OCI-LY1 (cell line): ENCODE measurements around the gene GSG1.

Source experiments
- H2AFZ ChIP-seq: fragments of 200-600 bp; sonication (generic), shearing (Covaris generic); 2 replicates; pipeline ENCODE4 v1.6.0; 2014; ENCODE audit warnings: antibody characterized with exemption, mild to moderate bottlenecking, low read length
- H3F3A ChIP-seq: fragments of 200-600 bp; sonication (generic), shearing (Covaris generic); 2 replicates; pipeline ENCODE4 v1.6.0; 2014; ENCODE audit warnings: mild to moderate bottlenecking, antibody characterized with exemption, low read length, moderate library complexity; ENCODE audit not compliant: insufficient read depth
- H3K27ac ChIP-seq: fragments of 200-600 bp; sonication (generic); 2 replicates; pipeline ENCODE4 v1.5.1; 2014; ENCODE audit warnings: low read length, mixed run types, mild to moderate bottlenecking, low read depth; ENCODE audit not compliant: poor library complexity, severe bottlenecking
- H3K27me3 ChIP-seq: fragments of 200-600 bp; sonication (generic); 2 replicates; pipeline ENCODE4 v1.6.0; 2014; ENCODE audit warnings: antibody characterized with exemption, mild to moderate bottlenecking, low read length, moderate library complexity; ENCODE audit not compliant: insufficient read depth
- H3K36me3 ChIP-seq: fragments of 200-600 bp; sonication (generic); 2 replicates; pipeline ENCODE4 v1.6.1; 2014; ENCODE audit warnings: mild to moderate bottlenecking, antibody characterized with exemption, low read length, moderate library complexity, mixed read lengths; ENCODE audit not compliant: insufficient read depth
- H3K4me1 ChIP-seq: fragments of 200-600 bp; sonication (generic); 2 replicates; pipeline ENCODE4 v1.5.1; 2014; ENCODE audit warnings: mild to moderate bottlenecking, low read length, moderate library complexity; ENCODE audit not compliant: insufficient read depth, severe bottlenecking
- H3K4me2 ChIP-seq: fragments of 200-600 bp; sonication (generic), shearing (Covaris generic); 2 replicates; pipeline ENCODE4 v1.6.1; 2014; ENCODE audit warnings: low read length
- H3K4me3 ChIP-seq: fragments of 200-600 bp; sonication (generic); 2 replicates; pipeline ENCODE4 v1.5.1; 2014; ENCODE audit warnings: low read length, low read depth, mild to moderate bottlenecking, mixed read lengths; ENCODE audit not compliant: poor library complexity, severe bottlenecking
- H3K79me2 ChIP-seq: fragments of 200-600 bp; shearing (Covaris generic); 2 replicates; pipeline ENCODE4 v1.6.1; 2016; ENCODE audit warnings: mixed run types, low read length, mixed read lengths; ENCODE audit not compliant: insufficient read depth
- H3K9ac ChIP-seq: fragments of 200-600 bp; sonication (generic), shearing (Covaris generic); 2 replicates; pipeline ENCODE4 v1.6.1; 2014; ENCODE audit warnings: mild to moderate bottlenecking, low read length, mixed read lengths
- H3K9me2 ChIP-seq: fragments of 200-600 bp; sonication (generic), shearing (Covaris generic); 2 replicates; pipeline ENCODE4 v1.6.1; 2014; ENCODE audit warnings: low read depth, mild to moderate bottlenecking, low read length, mixed read lengths
- H3K9me3 ChIP-seq: fragments of 200-600 bp; shearing (Covaris generic); 2 replicates; pipeline ENCODE4 v1.6.1; 2014; ENCODE audit warnings: low read length, mixed read lengths
- H4K20me1 ChIP-seq: fragments of 200-600 bp; sonication (generic), shearing (Covaris generic); 2 replicates; pipeline ENCODE4 v1.6.0; 2016; ENCODE audit warnings: mild to moderate bottlenecking, low read length; ENCODE audit not compliant: insufficient read depth
- CTCF ChIP-seq: fragments of 200-600 bp; sonication (generic), shearing (Covaris generic); IDR thresholded peaks from 2 replicates; pipeline ENCODE4 v1.5.1; 2017; ENCODE audit warnings: mild to moderate bottlenecking, antibody characterized with exemption, low read length, moderate library complexity, mixed read lengths
- EZH2 ChIP-seq: fragments of 200-600 bp; sonication (generic), shearing (Covaris generic); IDR thresholded peaks from 2 replicates; pipeline ENCODE4 v1.8.0; 2017; ENCODE audit warnings: borderline replicate concordance, mixed run types, mild to moderate bottlenecking, antibody characterized with exemption, low read length, moderate library complexity, mixed read lengths

Gene GSG1

GRCh38 chr12:13142747-13143146, 39.3 kb upstream of the GSG1 start:
- Histone ChIP-seq H3K27ac (no peak overlapping the region), H3K4me3 (no peak overlapping the region), H4K20me1 (no peaks in the 10 kb centered on the region), H2AFZ (no peak overlapping the region), H3K9ac (no peak overlapping the region), H3K4me1 (no peaks in the 10 kb centered on the region), H3K36me3 (no peaks in the 10 kb centered on the region), H3K27me3 (no peaks in the 10 kb centered on the region), H3K9me2 (no peaks in the 10 kb centered on the region), H3K79me2 (no peaks in the 10 kb centered on the region), H3K4me2 (no peak overlapping the region), H3K9me3 (no peaks in the 10 kb centered on the region), H3F3A (no peaks in the 10 kb centered on the region)
- TF ChIP-seq CTCF, result no peak
- no peak for TF ChIP-seq EZH2

DNA sequence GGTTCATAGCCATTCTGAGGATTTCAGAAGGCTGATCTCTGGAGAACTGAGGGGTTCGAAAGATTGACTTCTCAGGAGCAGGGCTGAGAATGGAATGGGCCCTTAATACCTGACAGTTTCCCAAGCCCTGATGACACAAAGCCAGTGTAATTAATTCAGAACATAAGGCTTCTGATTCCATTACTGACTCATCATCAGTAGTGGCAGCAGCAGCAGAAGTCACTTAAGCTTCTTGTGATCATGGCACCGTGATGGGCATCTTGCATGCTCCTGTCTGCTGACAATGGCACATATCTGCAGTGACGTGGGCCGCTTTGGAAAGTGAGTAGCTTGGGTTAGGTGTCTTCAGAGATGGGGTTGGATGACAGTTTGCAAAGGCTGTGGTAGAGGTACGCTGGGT, 38.2 kb upstream of the GSG1 start:
- H3K4me3 ChIP-seq, result no peak overlapping the region
- H3K27me3 ChIP-seq, result no peaks in the 10 kb centered on the region
- no peaks in the 10 kb centered on the region for H3K79me2 ChIP-seq
- no peak overlapping the region for H2AFZ ChIP-seq
- no peaks in the 10 kb centered on the region for H4K20me1 ChIP-seq
- no peaks in the 10 kb centered on the region for H3K9me3 ChIP-seq
- no peaks in the 10 kb centered on the region for H3K9me2 ChIP-seq
- H3K9ac ChIP-seq, result no peak overlapping the region
- H3F3A ChIP-seq, result no peaks in the 10 kb centered on the region
- no peak for TF ChIP-seq CTCF
- TF ChIP-seq EZH2, result no peak
- H3K4me2 ChIP-seq, result no peak overlapping the region
- H3K27ac ChIP-seq, result no peak overlapping the region
- no peaks in the 10 kb centered on the region for H3K4me1 ChIP-seq
- H3K36me3 ChIP-seq, result no peaks in the 10 kb centered on the region

DNA sequence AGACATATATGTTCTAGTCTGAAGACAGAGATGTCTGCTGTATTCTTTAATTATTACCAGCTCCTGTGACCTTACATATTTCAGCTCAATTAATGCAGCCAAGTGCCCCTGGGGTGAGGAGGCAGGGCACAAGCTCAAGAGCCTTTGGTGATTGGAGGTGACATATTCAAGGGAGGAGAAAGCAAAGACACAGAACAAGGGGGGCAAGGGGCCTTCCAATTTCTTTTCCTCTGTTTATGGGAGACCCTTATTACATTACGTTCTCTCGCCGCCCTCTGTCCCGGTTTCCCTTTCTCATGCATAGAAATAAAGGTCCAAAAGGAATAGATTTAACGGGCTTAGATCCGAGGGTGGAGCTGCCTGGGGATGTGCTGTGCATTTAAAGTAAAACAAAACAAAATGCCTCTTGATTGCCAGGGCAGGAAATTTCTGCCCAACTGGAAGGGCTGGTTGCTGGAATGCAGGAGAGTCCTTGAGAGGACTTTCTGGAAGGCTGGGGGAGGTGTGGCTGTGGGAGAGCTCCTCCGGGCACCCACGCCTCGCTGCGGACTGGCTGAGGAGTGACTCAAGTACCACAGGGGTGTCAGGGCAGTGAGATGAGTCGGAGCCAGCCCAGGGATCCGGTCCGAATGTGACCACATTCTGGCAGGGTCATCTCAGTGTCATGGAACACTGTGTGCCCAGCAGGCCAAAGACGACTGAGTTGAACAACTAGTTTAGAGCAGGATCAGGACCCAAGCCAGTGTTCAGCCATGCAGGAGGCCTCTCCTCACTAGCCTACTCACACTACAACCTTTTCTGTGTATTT, 32.1 kb upstream of the GSG1 start:
- no peak overlapping the region for H2AFZ ChIP-seq
- H3K9me2 ChIP-seq, result no peaks in the 10 kb centered on the region
- no peak overlapping the region for H3K4me2 ChIP-seq
- H3K27ac ChIP-seq, result no peak overlapping the region
- no peak for TF ChIP-seq CTCF
- TF ChIP-seq EZH2, result no peak
- no peaks in the 10 kb centered on the region for H3K9me3 ChIP-seq
- H3K4me3 ChIP-seq, result no peak overlapping the region
- no peaks in the 10 kb centered on the region for H3K36me3 ChIP-seq
- no peaks in the 10 kb centered on the region for H4K20me1 ChIP-seq
- no peak overlapping the region for H3K9ac ChIP-seq
- no peaks in the 10 kb centered on the region for H3K4me1 ChIP-seq
- no peaks in the 10 kb centered on the region for H3K27me3 ChIP-seq
- H3K79me2 ChIP-seq, result no peaks in the 10 kb centered on the region
- no peaks in the 10 kb centered on the region for H3F3A ChIP-seq
